ENCODE results near the gene KMT5C.

DNA sequence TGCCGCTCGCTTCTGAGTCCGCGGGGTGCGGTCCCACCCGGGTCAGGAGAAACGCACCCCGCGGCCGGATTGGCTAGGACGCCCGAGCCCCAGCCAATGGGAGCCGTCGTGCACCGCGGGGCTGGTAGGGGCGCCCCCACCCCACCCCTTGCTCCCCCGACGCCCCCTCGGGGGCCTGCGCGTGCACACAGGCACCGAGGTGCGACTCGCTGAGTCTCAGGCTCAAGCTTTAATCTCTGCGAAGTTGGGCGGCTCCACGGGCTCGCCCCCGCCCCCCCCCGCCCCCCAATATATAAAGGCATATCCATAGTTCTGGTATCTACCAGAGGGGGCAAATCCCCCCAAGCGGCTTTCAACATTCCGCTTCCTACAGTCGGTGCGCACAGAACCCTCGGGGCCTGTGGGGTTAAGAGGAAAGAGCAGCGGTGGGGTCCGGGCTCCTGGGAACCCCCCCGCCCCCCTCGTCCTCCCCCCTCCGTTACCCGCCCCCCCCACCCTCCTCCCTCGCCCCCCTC is 15.1 kb downstream of the KMT5C start, which contains the start of gene COX6B2:
- no peak for TF ChIP-seq YY1 (IDR thresholded peaks at IDR 0.05; ENCODE audit: insufficient read depth, insufficient read length)
- TF ChIP-seq ZNF274 (IDR thresholded peaks at IDR 0.05; ENCODE audit: low read depth, low read length) = no peak

Measured in NT2/D1 (cell line).